HepG2 (cell line): Measurements from ENCODE around the gene PDCD2L. TPM values are rescaled to one million over a fixed set of nuclear protein-coding genes. Genes with fewer than 3 reads are reported as not detected.

ENCODE experiments used
- ATAC-seq: fragments of 200-7000 bp; cut with Tn5 transposase; 3 replicates; pipeline ENCODE4 v1.9.1; 2020; ENCODE audit warnings: mild to moderate bottlenecking, moderate library complexity
- BruUV-seq: library from RNA; stranded (reverse); fragments of 400-500 nt; replicated peaks from 2 replicates; lab custom pipeline; 2021; lab: Mats Ljungman, UMichigan
- CTCF ChIA-PET: fragments of 300-600 bp; formaldehyde crosslinking; extraction: SDS; loops from one replicate; lab custom pipeline; 2021; ENCODE audit warnings: low total read pairs, inconsistent platforms, low intra/inter-chr PET ratio; lab: Yijun Ruan, JAX
- POLR2A ChIA-PET: fragments of 350-600 bp; sonication (Branson Sonifier 250); formaldehyde crosslinking; loops from one replicate; lab custom pipeline; 2020; ENCODE audit warnings: antibody characterized with exemption, inconsistent platforms; lab: Yijun Ruan, JAX
- DNase-seq: peaks from one replicate; pipeline ENCODE4 v3.0.0-alpha.2; 2015; ENCODE audit warnings: low spot score
- FAIRE-seq: peaks from 3 replicates; lab custom pipeline; 2011; peaks lifted over from hg19 to GRCh38; lab: Jason Lieb, UNC
- H2AFZ ChIP-seq: one replicate; pipeline ENCODE4 v1.6.1; 2011; ENCODE audit warnings: low read length, inconsistent platforms
- H3K27ac ChIP-seq: fragments of 300-600 bp; 3 replicates; pipeline ENCODE4 v1.8.0; 2011; ENCODE audit warnings: mixed run types, mild to moderate bottlenecking, mixed read lengths, low read length, inconsistent platforms; ENCODE audit not compliant: insufficient read depth; ENCODE audit errors: extremely low read length
- H3K27me3 ChIP-seq, 2 experiments: fragments of 200-600 bp in 1 of 2; 2 replicates in 1 of 2; 3 replicates in 1 of 2; pipeline versions ENCODE4 v1.6.0 to v1.8.0; 2011; ENCODE audit warnings: low read length in 2 of 2, mild to moderate bottlenecking in 2 of 2, moderate library complexity in 2 of 2, inconsistent platforms in 1 of 2; ENCODE audit not compliant: insufficient read depth in 2 of 2, control insufficient read depth in 1 of 2
- H3K36me3 ChIP-seq, 2 experiments: fragments of 200-600 bp in 1 of 2; replicated peaks in 1 of 2; 2 replicates in 1 of 2; 3 replicates in 1 of 2; pipeline versions ENCODE4 v1.5.1 to v1.8.0; 2011; ENCODE audit warnings: low read length in 2 of 2, inconsistent platforms in 1 of 2; ENCODE audit not compliant: insufficient read depth in 2 of 2, control insufficient read depth in 1 of 2
- H3K4me1 ChIP-seq: 2 replicates; pipeline ENCODE4 v1.5.1; 2012; ENCODE audit warnings: low read length, inconsistent platforms; ENCODE audit not compliant: insufficient read depth
- H3K4me2 ChIP-seq: 2 replicates; pipeline ENCODE4 v1.6.0; 2011; ENCODE audit warnings: low read depth, low read length, inconsistent platforms
- H3K4me3 ChIP-seq, 3 experiments: fragments of 200-600 bp in 1 of 3; sonication (generic), shearing (Covaris generic) in 1 of 3; replicated peaks in 1 of 3; 2 replicates each; pipeline ENCODE4 v1.5.1; 2011 to 2016; ENCODE audit warnings: low read length in 3 of 3, inconsistent platforms in 2 of 3, low read depth in 2 of 3, mild to moderate bottlenecking in 2 of 3, control low read depth in 1 of 3, mixed read lengths in 1 of 3; ENCODE audit not compliant: insufficient read depth in 1 of 3
- H3K79me2 ChIP-seq: one replicate; pipeline ENCODE4 v1.6.1; 2011; ENCODE audit warnings: low read length, inconsistent platforms; ENCODE audit not compliant: insufficient read depth
- H3K9ac ChIP-seq: 2 replicates; pipeline ENCODE4 v1.6.0; 2011; ENCODE audit warnings: mild to moderate bottlenecking, low read depth, low read length, inconsistent platforms; ENCODE audit not compliant: insufficient read depth
- H3K9me3 ChIP-seq: 2 replicates; pipeline ENCODE4 v1.5.1; 2012; ENCODE audit warnings: mild to moderate bottlenecking, low read length
- H4K20me1 ChIP-seq: 2 replicates; pipeline ENCODE4 v1.6.0; 2011; ENCODE audit warnings: inconsistent platforms, mild to moderate bottlenecking, low read length, moderate library complexity; ENCODE audit not compliant: insufficient read depth
- RAD51 ChIP-seq: fragments of 450-650 bp; IDR thresholded peaks from 2 replicates; pipeline ENCODE4 v1.6.1; 2016; ENCODE audit warnings: borderline replicate concordance
- ZBTB1 ChIP-seq: sonication (generic); formaldehyde crosslinking; IDR thresholded peaks from 2 replicates; pipeline ENCODE4 v1.4.0; 2020; ENCODE audit warnings: missing genetic modification reagents, borderline replicate concordance
- ZBTB21 ChIP-seq: sonication (generic); formaldehyde crosslinking; IDR thresholded peaks from 2 replicates; pipeline ENCODE4 v1.4.0; 2020; ENCODE audit warnings: missing genetic modification reagents
- ZNF253 ChIP-seq: sonication (generic); formaldehyde crosslinking; IDR thresholded peaks from 2 replicates; pipeline ENCODE4 v1.8.0; 2022; ENCODE audit warnings: mild to moderate bottlenecking, missing genetic modification reagents, borderline replicate concordance
- ZNF768 ChIP-seq: sonication (generic); formaldehyde crosslinking; IDR thresholded peaks from 2 replicates; pipeline ENCODE4 v1.4.0; 2020; ENCODE audit warnings: missing genetic modification reagents
- WGBS: methylation state at CpG from one replicate; pipeline ENCODE4 v1.1.6; 2017; ENCODE audit warnings: low lambda C conversion rate; 5-methylcytosine and 5-hydroxymethylcytosine counted together
- in situ Hi-C: cut with HindIII; loops from 2 replicates; pipeline ENCODE4 v1.10.0; 2017; ENCODE audit warnings: low pct_unique_long_range_greater_than_20kb; ENCODE audit not compliant: extremely low pct_ligation_motif_present
- intact Hi-C: fragments of 100-400 bp; cut with micrococcal nuclease; formaldehyde crosslinking; loops from one replicate; pipeline ENCODE4 v1.10.0; 2022; ENCODE audit not compliant: unreplicated experiment
- polyA plus RNA-seq, 8 experiments: library from polyadenylated mRNA; depleted of rRNA in 3 of 8; stranded (reverse) in 7 of 8; unstranded in 1 of 8; fragments of >200 nt; fragmentation: Illumina TruSeq in 4 of 8; extraction: Trizol in 4 of 8; gene quantifications; 2 replicates each; pipeline versions ENCODE4 v1.2.1 to v1.2.3, GENCODE V29; 2011 to 2016; ENCODE audit warnings: low read depth in 4 of 8, missing spikeins in 1 of 8, mixed read lengths in 1 of 8; ENCODE audit not compliant: insufficient read depth in 1 of 8
- total RNA-seq, 5 experiments: library from RNA; depleted of rRNA; stranded (reverse); fragments of >200 nt; fragmentation: Illumina TruSeq; extraction: Trizol; gene quantifications; 2 replicates each; pipeline ENCODE4 v1.2.3, GENCODE V29; 2016; ENCODE audit warnings: low read depth in 1 of 5
- TF ChIP-seq, protein P1 (sequence below): sonication (generic); formaldehyde crosslinking; IDR thresholded peaks from 2 replicates; pipeline ENCODE4 v1.5.1; 2020; ENCODE audit warnings: missing genetic modification reagents, mild to moderate bottlenecking, borderline replicate concordance
- TF ChIP-seq, protein P2 (sequence below): sonication (generic); formaldehyde crosslinking; IDR thresholded peaks from 2 replicates; pipeline ENCODE4 v1.5.0; 2020; ENCODE audit warnings: missing genetic modification reagents, mild to moderate bottlenecking, borderline replicate concordance

PDCD2L gene
- total and polyA plus RNA-seq, 2 of the 13 experiments (the other 11 are each of a cell fraction or from before 2014, with no cell fraction given): 29.3 to 35.2 TPM

DNA sequence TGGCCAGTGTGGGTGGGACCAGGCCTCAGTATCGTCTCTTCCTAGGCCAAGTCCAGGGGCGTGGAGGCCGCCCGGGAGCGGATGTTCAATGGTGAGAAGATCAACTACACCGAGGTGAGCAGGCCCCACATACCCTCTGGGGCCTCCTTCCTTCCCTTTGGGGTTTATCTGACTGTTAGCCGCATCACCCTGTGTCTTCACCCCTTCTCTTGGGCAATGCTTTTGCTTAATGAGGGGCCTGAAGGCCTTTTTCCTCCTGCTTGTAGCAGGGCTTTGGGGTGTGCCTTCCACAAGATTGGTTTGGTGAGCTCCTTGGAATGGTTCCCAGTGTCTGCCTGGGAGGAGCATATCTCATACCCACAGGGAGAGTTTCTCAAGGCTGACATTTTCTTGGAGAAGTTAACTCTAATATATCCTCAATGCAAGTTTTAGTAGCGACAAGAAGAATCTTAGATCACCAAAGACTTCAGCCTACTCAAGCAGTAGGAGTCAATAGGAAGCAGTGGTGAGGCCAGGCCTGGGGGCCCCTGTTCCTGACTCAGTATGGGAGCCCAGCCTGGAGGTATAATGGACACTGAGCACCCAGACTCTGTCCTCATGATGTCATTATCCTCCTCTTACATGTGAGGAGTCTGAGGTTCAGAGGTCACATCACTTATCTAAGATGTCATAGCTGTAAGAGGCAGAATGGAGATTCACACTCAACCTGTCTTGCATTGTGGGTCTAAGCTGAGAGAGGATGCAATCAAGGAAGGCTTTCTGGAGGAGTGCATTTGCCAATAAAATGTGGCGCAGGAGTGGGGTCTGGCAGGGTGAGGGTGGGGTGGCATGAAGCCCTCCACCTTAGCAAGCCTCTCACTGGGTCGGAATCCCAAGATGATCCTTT lies 37.2 kb upstream of the PDCD2L start:
- in situ Hi-C loops: no loop called here
- TSS peak; percentile 32 for BruUV-seq
- no peak overlapping the region for H3K27ac ChIP-seq
- H3K27me3 ChIP-seq: no peaks in the 10 kb centered on the region
- ATAC-seq: no peak
- TF ChIP-seq ZBTB1 (no peak), RAD51 (no peak), ZBTB21 (peak; percentile 79), ZNF253 (CRISPR knock-in tag) (no peak), ZNF768 (no peak)
- TF ChIP-seq, protein P1, sequence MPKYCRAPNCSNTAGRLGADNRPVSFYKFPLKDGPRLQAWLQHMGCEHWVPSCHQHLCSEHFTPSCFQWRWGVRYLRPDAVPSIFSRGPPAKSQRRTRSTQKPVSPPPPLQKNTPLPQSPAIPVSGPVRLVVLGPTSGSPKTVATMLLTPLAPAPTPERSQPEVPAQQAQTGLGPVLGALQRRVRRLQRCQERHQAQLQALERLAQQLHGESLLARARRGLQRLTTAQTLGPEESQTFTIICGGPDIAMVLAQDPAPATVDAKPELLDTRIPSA (CRISPR knock-in tag): no peak
- TF ChIP-seq, protein P2, sequence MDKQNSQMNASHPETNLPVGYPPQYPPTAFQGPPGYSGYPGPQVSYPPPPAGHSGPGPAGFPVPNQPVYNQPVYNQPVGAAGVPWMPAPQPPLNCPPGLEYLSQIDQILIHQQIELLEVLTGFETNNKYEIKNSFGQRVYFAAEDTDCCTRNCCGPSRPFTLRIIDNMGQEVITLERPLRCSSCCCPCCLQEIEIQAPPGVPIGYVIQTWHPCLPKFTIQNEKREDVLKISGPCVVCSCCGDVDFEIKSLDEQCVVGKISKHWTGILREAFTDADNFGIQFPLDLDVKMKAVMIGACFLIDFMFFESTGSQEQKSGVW (CRISPR knock-in tag): no peak
- TF ChIP-seq, all 625 proteins: peak for 1
- POLR2A ChIA-PET: interaction anchor here (0.5 kb wide), 1 partner anchor 13 kb away, joined by 5 read pairs; no protein-coding TSS in a partner anchor
- CTCF ChIA-PET: no interaction called here
- peaks cover 26% of the 10 kb centered on the region for H4K20me1 ChIP-seq
- H3K79me2 ChIP-seq: peaks cover 53% of the 10 kb centered on the region
- no peak overlapping the region for H2AFZ ChIP-seq
- H3K9me3 ChIP-seq: no peaks in the 10 kb centered on the region
- no peak for DNase-seq
- FAIRE-seq: no peak
- peak overlapping the region; percentile 87 for H3K4me2 ChIP-seq
- 90% methylated on average over 10 of the region's 10 CpGs for WGBS
- H3K4me3 ChIP-seq: peak overlapping the region; percentile 87 to 95 (median 89)
- H3K4me1 ChIP-seq: peaks cover 83% of the 10 kb centered on the region
- intact Hi-C loops: no loop called here
- peaks cover 22 to 47% of the 10 kb centered on the region in 2 experiments for H3K36me3 ChIP-seq
- peak overlapping the region; percentile 84; the same call in 1 of the 2 replicates for H3K9ac ChIP-seq
